Measurements from ENCODE around the gene SOST. TPM values are rescaled to one million over a fixed set of nuclear protein-coding genes. Genes with fewer than 3 reads are reported as not detected.

SOST gene
- total RNA-seq, 4 donors from 2014 or later = not detected

DNA sequence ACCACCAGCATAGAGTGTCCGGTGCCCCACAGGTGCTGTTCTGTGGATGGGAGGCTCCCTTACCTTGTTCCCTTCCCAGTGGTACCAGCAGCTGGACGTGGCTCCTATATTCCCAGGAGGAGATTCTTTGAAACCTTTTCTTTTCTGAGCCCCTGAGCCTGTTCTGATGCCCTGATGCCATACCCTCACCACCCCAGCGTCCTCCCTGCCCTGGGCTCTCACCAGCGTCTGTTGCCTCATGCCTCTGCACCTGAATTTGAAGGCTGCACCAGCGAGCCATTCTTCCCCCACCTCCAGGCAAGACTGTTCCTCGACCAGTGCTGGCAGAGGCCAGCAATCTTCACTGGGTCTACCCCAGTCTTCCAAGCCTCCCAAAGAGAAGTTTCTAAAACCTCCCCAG lies 505 bp downstream of the SOST start:
- in situ Hi-C loops (cut with MboI; ENCODE audit: low pct_ligation_motif_present in 1 of 4, low pct_unique_long_range_greater_than_20kb in 1 of 4, low sequenced_read_pairs in 3 of 4) (loop anchor here in 2 of 4 donors (10.0 kb wide), 1 partner anchor 53 kb away; no protein-coding TSS in a partner anchor), intact Hi-C loops (cut with DNase I; ENCODE audit: low total_unique reads) (loop anchor here (10.0 kb wide), 1 partner anchor 183 kb away; no protein-coding TSS in a partner anchor)
- no peaks in the 10 kb centered on the region for H3K36me3 ChIP-seq
- peaks cover 56% of the 10 kb centered on the region for H3K27me3 ChIP-seq
- WGBS, 2 donors (ENCODE audit: low coverage in 1 of 2) = 69% methylated on average over 6 of the region's 6 CpGs; no CpG with 5 or more reads in 1 of the 2 donors
- TF ChIP-seq, protein P1, sequence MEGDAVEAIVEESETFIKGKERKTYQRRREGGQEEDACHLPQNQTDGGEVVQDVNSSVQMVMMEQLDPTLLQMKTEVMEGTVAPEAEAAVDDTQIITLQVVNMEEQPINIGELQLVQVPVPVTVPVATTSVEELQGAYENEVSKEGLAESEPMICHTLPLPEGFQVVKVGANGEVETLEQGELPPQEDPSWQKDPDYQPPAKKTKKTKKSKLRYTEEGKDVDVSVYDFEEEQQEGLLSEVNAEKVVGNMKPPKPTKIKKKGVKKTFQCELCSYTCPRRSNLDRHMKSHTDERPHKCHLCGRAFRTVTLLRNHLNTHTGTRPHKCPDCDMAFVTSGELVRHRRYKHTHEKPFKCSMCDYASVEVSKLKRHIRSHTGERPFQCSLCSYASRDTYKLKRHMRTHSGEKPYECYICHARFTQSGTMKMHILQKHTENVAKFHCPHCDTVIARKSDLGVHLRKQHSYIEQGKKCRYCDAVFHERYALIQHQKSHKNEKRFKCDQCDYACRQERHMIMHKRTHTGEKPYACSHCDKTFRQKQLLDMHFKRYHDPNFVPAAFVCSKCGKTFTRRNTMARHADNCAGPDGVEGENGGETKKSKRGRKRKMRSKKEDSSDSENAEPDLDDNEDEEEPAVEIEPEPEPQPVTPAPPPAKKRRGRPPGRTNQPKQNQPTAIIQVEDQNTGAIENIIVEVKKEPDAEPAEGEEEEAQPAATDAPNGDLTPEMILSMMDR (IDR thresholded peaks at IDR 0.05) = no peak
- H3K4me3 ChIP-seq = no peak overlapping the region
- H3K9me3 ChIP-seq = no peaks in the 10 kb centered on the region
- DNase-seq = no peak
- H3K27ac ChIP-seq = no peak overlapping the region
- H3K4me1 ChIP-seq = peaks cover 0 to 14% (median 10%) of the 10 kb centered on the region in 4 donors

- Histone ChIP-seq H3K36me3 (no peaks in the 10 kb centered on the region), H3K27ac (no peak overlapping the region), H3K4me1 (peaks cover 0 to 14% (median 10%) of the 10 kb centered on the region in 4 donors), H3K27me3 (peaks cover 59% of the 10 kb centered on the region), H3K4me3 (no peak overlapping the region), H3K9me3 (no peaks in the 10 kb centered on the region)
- in situ Hi-C loops (cut with MboI; ENCODE audit: low pct_ligation_motif_present in 1 of 4, low pct_unique_long_range_greater_than_20kb in 1 of 4, low sequenced_read_pairs in 3 of 4) = loop anchor here in 2 of 4 donors (10.0 kb wide), 1 partner anchor 52 kb away; no protein-coding TSS in a partner anchor
- TF ChIP-seq EP300 (IDR thresholded peaks at IDR 0.05; ENCODE audit: low read depth) = no peak
- TF ChIP-seq POLR2A (IDR thresholded peaks at IDR 0.05) = no peak
- TF ChIP-seq, protein P1 (IDR thresholded peaks at IDR 0.05) = no peak
- no peak for TF ChIP-seq POLR2AphosphoS5 (IDR thresholded peaks at IDR 0.05)
- DNase-seq = no peak
- intact Hi-C loops (cut with DNase I; ENCODE audit: low total_unique reads) = loop anchor here (10.0 kb wide), 1 partner anchor 182 kb away; no protein-coding TSS in a partner anchor
- 59 to 80% methylated on average over 2 to 6 of the region's 8 CpGs for WGBS, 2 donors (ENCODE audit: low coverage in 1 of 2)
Observed at GRCh38 chr17:43757171-43757660, 1.4 kb downstream of the SOST start.

DNA sequence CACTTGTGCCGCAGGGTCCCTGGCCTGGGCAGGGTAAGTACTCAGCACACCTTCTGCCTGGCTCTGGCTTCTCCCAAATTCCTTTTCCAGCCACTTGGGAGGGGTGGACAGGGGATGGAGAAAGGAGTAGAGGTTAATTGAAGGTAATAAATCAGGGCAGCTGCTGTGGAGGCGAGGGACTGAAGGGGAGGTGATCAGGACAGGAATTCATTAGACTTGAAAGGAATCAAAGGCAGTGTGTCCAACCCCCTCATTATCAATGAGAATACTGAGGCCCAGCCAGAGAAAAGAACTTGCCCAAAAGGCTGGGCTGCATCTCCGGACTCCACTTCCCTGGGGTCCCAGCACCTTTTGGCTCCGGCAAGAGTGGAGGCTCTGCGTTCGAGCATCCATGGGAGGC lies 2.4 kb downstream of the SOST start:
- no peak for DNase-seq
- TF ChIP-seq POLR2A (IDR thresholded peaks at IDR 0.05) (no peak), EP300 (IDR thresholded peaks at IDR 0.05; ENCODE audit: low read depth) (no peak), POLR2AphosphoS5 (IDR thresholded peaks at IDR 0.05) (no peak)
- TF ChIP-seq, protein P1 (IDR thresholded peaks at IDR 0.05) = no peak
- peaks cover 59% of the 10 kb centered on the region for H3K27me3 ChIP-seq
- no peak overlapping the region for H3K4me3 ChIP-seq
- H3K4me1 ChIP-seq = peaks cover 0 to 14% (median 10%) of the 10 kb centered on the region in 4 donors
- H3K36me3 ChIP-seq = no peaks in the 10 kb centered on the region
- in situ Hi-C loops (cut with MboI; ENCODE audit: low pct_ligation_motif_present in 1 of 4, low pct_unique_long_range_greater_than_20kb in 1 of 4, low sequenced_read_pairs in 3 of 4) (loop anchor here in 2 of 4 donors (10.0 kb wide), 1 partner anchor 51 kb away; no protein-coding TSS in a partner anchor), intact Hi-C loops (cut with DNase I; ENCODE audit: low total_unique reads) (loop anchor here (10.0 kb wide), 1 partner anchor 181 kb away; no protein-coding TSS in a partner anchor)
- 79 to 84% methylated on average over 2 to 6 of the region's 6 CpGs for WGBS, 2 donors (ENCODE audit: low coverage in 1 of 2)
- no peak overlapping the region for H3K27ac ChIP-seq
- no peaks in the 10 kb centered on the region for H3K9me3 ChIP-seq

DNA sequence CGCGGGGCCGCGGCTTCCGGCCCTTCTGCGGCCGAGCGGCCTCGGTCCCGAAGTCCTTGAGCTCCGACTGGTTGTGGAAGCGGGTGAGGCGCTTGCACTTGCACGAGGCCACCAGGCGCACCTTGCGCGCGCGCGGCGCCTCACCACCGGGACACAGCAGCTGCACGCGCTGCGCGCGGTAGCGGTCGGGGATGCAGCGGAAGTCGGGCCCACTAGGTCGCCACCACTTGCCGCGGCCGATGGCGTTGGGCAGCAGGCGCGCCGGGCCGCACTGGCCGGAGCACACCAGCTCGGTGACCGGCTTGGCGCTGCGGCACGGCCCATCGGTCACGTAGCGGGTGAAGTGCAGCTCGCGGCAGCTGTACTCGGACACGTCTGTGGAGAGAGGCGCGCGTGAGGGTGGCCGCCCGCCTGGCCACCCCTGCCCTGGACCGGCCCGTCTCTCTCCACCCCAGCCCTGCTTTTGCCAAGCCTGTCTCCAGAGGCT lies 3.2 kb downstream of the SOST start:
- TF ChIP-seq EP300 (IDR thresholded peaks at IDR 0.05; ENCODE audit: low read depth) = no peak
- TF ChIP-seq POLR2A (IDR thresholded peaks at IDR 0.05) = no peak
- TF ChIP-seq, protein P1 (IDR thresholded peaks at IDR 0.05) = no peak
- no peak for TF ChIP-seq POLR2AphosphoS5 (IDR thresholded peaks at IDR 0.05)
- Histone ChIP-seq H3K4me1 (peaks cover 0 to 8% (median 8%) of the 10 kb centered on the region in 4 donors), H3K4me3 (peak overlapping the region in 1 of 4 donors; percentile 16), H3K9me3 (no peaks in the 10 kb centered on the region), H3K27me3 (peaks cover 64% of the 10 kb centered on the region), H3K27ac (no peak overlapping the region), H3K36me3 (no peaks in the 10 kb centered on the region)
- DNase-seq = no peak
- 2% methylated on average over 29 of the region's 60 CpGs; no CpG with 5 or more reads in 1 of the 2 donors for WGBS, 2 donors (ENCODE audit: low coverage in 1 of 2)
- in situ Hi-C loops (cut with MboI; ENCODE audit: low pct_ligation_motif_present in 1 of 4, low pct_unique_long_range_greater_than_20kb in 1 of 4, low sequenced_read_pairs in 3 of 4) (loop anchor here in 2 of 4 donors (10.0 kb wide), 1 partner anchor 51 kb away; no protein-coding TSS in a partner anchor), intact Hi-C loops (cut with DNase I; ENCODE audit: low total_unique reads) (loop anchor here (10.0 kb wide), 1 partner anchor 181 kb away; no protein-coding TSS in a partner anchor)
